ENCODE measurements around the gene CASP2.
A peak's percentile ranks its signal among the peaks of the same experiment; 100 is the strongest.

Gene CASP2

DNA sequence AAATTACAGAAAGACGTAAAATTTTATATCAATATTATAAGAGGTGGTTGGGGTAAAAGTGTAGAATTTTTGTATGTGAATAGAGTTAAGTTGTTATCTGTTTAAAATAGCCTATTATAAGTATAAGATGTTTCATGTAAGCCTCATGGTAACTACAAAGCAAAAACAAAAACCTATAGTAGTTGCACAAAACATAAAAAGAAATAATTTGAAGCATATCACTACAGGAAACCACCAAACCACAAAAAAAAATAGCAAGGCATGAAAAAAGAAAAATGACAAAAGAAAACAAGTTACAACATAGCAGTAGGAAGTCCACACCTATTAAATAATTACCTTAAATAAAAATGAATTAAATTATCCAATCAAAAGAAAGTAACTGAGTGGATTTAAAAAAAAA, 37.3 kb upstream of the CASP2 start:
- no peak for TF ChIP-seq CTCF (IDR thresholded peaks at IDR 0.05; ENCODE audit: insufficient read depth, low read length, poor library complexity, severe bottlenecking)
- DNase-seq (ENCODE audit: extremely low read depth, insufficient read length): no peak
- Histone ChIP-seq H3K36me3 (ENCODE audit: control insufficient read depth, insufficient read depth, low read length) (no peaks in the 10 kb centered on the region), H3K4me3 (replicated peaks; ENCODE audit: low read depth, low read length) (no peak overlapping the region), H3K27me3 (replicated peaks; ENCODE audit: control insufficient read depth, insufficient read depth, low read length) (no peaks in the 10 kb centered on the region; the same call in 1 of the 2 replicates)

DNA sequence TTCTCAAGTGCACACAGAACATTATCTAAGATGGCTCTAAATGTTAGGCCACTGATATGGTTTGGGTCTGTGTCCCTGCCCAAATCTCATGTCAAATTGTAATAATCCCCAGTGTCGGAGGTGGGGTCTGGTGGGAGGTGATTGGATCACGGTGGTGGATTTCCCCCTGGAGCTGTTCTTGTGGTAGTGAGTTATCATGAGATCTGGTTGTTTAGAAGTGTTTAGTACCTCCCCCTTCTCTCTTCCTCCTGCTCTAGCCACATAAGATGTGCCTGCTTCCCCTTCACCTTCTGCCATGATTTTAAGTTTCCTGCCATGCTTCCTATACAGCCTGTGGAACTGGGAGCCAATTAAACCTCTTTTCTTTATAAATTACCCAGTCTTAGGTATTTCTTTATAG, 36.1 kb upstream of the CASP2 start:
- DNase-seq (ENCODE audit: extremely low read depth, insufficient read length): no peak
- no peak overlapping the region for H3K4me3 ChIP-seq (replicated peaks; ENCODE audit: low read depth, low read length)
- no peaks in the 10 kb centered on the region for H3K36me3 ChIP-seq (ENCODE audit: control insufficient read depth, insufficient read depth, low read length)
- no peak for TF ChIP-seq CTCF (IDR thresholded peaks at IDR 0.05; ENCODE audit: insufficient read depth, low read length, poor library complexity, severe bottlenecking)
- no peaks in the 10 kb centered on the region; the same call in 1 of the 2 replicates for H3K27me3 ChIP-seq (replicated peaks; ENCODE audit: control insufficient read depth, insufficient read depth, low read length)

DNA sequence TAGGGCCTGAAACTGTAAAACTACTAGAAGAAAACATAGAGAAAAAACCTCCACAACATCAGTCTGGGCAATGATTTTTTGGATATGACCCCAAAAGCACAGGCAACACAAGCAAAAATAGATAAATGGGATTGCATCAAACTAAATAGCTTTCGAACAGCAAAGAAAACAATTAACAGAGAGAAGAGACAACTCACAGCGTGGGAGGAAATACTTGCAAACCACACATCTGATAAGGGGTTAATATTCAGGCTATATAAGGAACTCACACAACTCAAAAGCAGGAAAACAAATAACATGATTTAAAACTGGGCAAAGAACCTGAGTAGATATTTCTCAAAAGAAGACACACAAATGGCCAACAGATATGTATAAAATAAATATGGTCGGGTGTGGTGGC, 32.6 kb upstream of the CASP2 start:
- Histone ChIP-seq H3K36me3 (ENCODE audit: control insufficient read depth, insufficient read depth, low read length) (no peaks in the 10 kb centered on the region), H3K4me3 (replicated peaks; ENCODE audit: low read depth, low read length) (no peak overlapping the region), H3K27me3 (replicated peaks; ENCODE audit: control insufficient read depth, insufficient read depth, low read length) (no peaks in the 10 kb centered on the region)
- DNase-seq (ENCODE audit: extremely low read depth, insufficient read length): no peak
- no peak for TF ChIP-seq CTCF (IDR thresholded peaks at IDR 0.05; ENCODE audit: insufficient read depth, low read length, poor library complexity, severe bottlenecking)

DNA sequence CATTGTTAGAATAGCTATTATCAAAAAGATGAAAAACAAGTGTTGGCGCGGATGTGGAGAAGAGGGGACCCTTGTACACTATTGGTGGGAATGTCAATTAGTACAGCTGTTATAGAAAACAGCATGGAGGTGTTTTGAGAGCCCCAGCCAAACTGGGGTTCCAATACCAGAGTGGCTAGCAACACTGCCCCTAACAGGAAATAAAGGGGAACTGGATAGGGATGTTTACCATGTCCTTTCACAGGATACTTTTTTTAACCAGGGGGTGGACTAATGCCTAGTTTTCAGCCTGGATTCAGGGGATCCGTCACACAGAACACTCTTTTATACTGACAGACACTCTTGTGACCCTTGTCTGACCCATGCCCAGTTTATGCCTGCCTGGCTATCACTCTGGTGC, 31.8 kb upstream of the CASP2 start:
- TF ChIP-seq CTCF (IDR thresholded peaks at IDR 0.05; ENCODE audit: insufficient read depth, low read length, poor library complexity, severe bottlenecking): peak; percentile 12
- no peak for DNase-seq (ENCODE audit: extremely low read depth, insufficient read length)
- Histone ChIP-seq H3K27me3 (replicated peaks; ENCODE audit: control insufficient read depth, insufficient read depth, low read length) (no peaks in the 10 kb centered on the region), H3K36me3 (ENCODE audit: control insufficient read depth, insufficient read depth, low read length) (no peaks in the 10 kb centered on the region), H3K4me3 (replicated peaks; ENCODE audit: low read depth, low read length) (no peak overlapping the region)

- H3K27me3 ChIP-seq (replicated peaks; ENCODE audit: control insufficient read depth, insufficient read depth, low read length): no peaks in the 10 kb centered on the region
- no peak overlapping the region for H3K4me3 ChIP-seq (replicated peaks; ENCODE audit: low read depth, low read length)
- no peak for TF ChIP-seq CTCF (IDR thresholded peaks at IDR 0.05; ENCODE audit: insufficient read depth, low read length, poor library complexity, severe bottlenecking)
- DNase-seq (ENCODE audit: extremely low read depth, insufficient read length): no peak
- no peaks in the 10 kb centered on the region for H3K36me3 ChIP-seq (ENCODE audit: control insufficient read depth, insufficient read depth, low read length)
Observed at GRCh38 chr7:143256932-143257331, 31.2 kb upstream of the CASP2 start.

DNA sequence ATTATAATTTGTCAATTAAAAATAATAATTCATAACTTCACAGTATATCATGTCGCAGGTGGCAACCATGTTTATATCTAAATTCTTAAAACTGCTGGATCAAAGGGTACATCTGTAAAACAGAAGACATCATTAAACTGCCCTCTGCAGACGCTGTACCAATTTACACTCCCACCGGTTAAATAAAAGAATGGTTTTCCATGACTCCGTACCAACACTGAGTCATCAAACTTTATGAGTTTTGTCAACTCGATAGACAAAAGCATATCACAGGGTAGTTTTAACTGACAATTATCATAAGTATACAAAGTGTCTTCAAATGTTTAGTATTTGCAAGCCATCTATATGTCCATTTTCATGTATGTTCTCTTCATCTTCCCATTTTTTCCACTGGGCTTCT, 30.6 kb upstream of the CASP2 start:
- TF ChIP-seq CTCF (IDR thresholded peaks at IDR 0.05; ENCODE audit: insufficient read depth, low read length, poor library complexity, severe bottlenecking): no peak
- H3K27me3 ChIP-seq (replicated peaks; ENCODE audit: control insufficient read depth, insufficient read depth, low read length): no peaks in the 10 kb centered on the region
- H3K36me3 ChIP-seq (ENCODE audit: control insufficient read depth, insufficient read depth, low read length): no peaks in the 10 kb centered on the region
- no peak overlapping the region for H3K4me3 ChIP-seq (replicated peaks; ENCODE audit: low read depth, low read length)
- DNase-seq (ENCODE audit: extremely low read depth, insufficient read length): no peak

All from GM06990 (cell line).